ENCODE measurements around the gene ZC3H15.
A peak's percentile ranks its signal among the peaks of the same experiment; 100 is the strongest.
"Not testable (repeated sequence)": the region's sequence is repeated elsewhere in the genome, so short reads cannot be mapped to it uniquely, and the experiment has no call there.

Gene ZC3H15

GRCh38 chr2:186485871-186486650 is at the start of gene ZC3H15:
TSS of gene ZC3H15 (plus strand) at chr2:186486260. CDS start at chr2:186486383, 123 bp downstream.
- peak; percentile 97 for DNase-seq (ENCODE audit: low spot score)

DNA sequence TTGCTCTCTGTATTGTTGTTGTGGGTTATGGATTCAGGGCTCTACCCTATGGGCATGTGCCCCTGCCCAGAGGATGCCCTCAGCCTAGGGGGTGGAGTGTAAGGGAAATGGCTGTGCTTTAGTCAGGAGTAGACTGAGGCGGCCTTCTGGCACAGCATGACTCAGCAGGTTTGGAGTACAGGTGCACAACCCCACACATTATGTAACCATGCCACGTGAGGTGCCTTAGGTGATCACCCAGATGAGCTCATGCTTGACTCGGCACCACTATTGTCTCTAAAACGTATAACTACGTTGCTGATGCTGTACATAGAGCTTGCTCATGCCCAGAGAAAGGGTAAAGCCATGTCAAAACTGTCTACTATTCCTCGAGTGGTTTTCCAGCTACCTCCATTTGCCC is 48.3 kb upstream of the ZC3H15 start:
- DNase-seq (ENCODE audit: low spot score), result no peak

GRCh38 chr2:186439673-186440095 is 46.4 kb upstream of the ZC3H15 start:
- DNase-seq (ENCODE audit: low spot score), result not testable (repeated sequence)

DNA sequence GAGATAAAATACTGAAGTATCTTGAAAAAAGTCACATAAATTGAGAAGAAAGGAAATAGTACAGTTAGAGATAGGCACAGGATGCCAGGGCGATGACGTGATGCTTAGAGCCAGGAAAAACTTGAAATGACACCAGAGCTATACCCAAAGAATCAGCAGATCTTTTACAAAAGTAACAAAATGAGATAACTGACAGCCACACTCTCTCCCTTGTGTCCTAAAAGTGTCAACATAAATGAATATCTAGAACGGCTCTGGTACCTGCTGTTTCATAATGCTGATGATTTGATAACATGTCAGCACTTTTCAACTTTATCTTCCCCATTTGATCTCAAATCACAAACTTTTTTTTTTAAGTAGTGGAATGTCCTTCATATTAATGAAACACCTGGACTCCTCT is 45.6 kb upstream of the ZC3H15 start:
- no peak for DNase-seq (ENCODE audit: low spot score)

- DNase-seq (ENCODE audit: low spot score), result no peak
Measured at GRCh38 chr2:186442885-186443284, 43.2 kb upstream of the ZC3H15 start.

- no peak for DNase-seq (ENCODE audit: low spot score)
Measured at GRCh38 chr2:186443851-186444250, 42.2 kb upstream of the ZC3H15 start.

DNA sequence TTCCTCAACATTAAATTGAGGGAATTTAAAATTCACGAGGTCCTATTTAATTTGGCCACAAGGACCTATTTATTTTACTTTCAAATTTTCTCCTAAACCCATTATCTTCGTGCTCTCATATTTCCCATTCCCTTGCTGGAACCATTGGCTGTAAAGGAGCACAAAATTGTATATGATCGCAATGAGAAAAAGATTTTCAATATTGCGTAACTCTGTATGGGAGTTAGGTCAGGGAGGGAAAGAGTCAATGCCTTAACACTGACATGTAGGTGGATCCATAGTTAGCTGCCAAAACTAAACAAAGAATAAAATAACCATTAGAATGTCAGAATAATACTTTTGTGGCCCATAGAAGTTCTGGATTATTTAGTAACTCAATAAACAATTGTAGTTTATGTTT is 40.6 kb upstream of the ZC3H15 start:
- no peak for DNase-seq (ENCODE audit: low spot score)

DNA sequence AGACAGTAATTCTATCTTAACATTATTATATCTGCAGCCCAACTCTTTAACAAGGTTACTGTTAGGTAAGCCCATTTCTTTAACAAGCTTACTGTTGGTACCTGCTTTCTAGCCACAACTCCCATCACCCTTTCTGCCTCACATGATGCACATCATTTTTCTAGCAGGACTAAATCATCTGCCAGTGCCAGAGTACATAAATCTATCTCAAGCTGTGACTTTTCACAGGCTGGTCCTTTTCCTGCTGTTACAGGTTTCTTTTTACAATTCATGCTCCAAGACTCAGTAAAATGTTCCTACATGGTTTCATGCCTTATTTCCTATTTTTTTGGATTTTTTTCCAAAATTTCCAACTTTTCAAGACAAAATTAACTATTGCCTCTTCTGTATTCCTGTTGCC is 30.4 kb upstream of the ZC3H15 start:
- no peak for DNase-seq (ENCODE audit: low spot score)

GRCh38 chr2:186456941-186457340 is 29.1 kb upstream of the ZC3H15 start:
- no peak for DNase-seq (ENCODE audit: low spot score)

- DNase-seq (ENCODE audit: low spot score), result no peak
Measured at GRCh38 chr2:186457908-186458307, 28.2 kb upstream of the ZC3H15 start.

GRCh38 chr2:186459009-186459408 is 27.1 kb upstream of the ZC3H15 start:
- DNase-seq (ENCODE audit: low spot score), result no peak

DNA sequence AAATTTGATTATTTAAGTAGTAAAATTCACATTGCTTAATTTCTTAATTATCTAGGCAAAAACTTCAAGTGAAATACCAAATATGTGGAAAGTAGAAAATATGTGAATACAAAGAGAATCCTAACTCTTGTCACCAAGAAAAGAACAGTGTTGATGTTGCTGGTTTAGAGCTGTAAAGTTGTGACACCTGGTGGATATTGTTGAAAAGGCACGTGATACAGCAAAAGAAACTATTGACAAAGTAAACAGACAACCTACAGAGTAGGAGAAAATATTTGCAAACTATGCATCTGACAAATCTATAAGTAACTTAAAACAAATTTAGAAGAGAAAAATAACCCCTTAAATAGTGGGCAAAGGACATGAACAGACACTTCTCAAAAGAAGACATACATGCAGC is 25.6 kb upstream of the ZC3H15 start:
- DNase-seq (ENCODE audit: low spot score), result no peak

DNA sequence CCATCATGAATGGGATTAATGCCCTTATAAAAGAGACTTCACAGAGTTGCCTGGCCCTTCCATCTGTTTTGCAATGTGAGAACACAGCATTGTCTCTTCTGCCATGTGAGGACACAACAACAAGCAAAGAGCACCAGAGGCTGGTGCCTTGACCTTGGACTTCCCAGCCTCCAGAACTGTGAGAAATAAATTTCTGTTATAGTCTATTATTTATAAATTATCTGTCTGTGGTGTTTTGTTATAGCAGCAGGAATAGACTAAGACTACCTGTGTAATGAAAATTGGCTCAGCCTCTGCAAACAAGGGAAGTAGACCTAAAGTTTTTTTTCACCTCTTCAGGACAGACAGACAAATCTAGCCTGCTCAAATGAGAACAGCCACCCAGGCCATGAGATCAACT is 19.3 kb upstream of the ZC3H15 start:
- no peak for DNase-seq (ENCODE audit: low spot score)

- no peak for DNase-seq (ENCODE audit: low spot score)
Measured at GRCh38 chr2:186467421-186467820, 18.6 kb upstream of the ZC3H15 start.

DNA sequence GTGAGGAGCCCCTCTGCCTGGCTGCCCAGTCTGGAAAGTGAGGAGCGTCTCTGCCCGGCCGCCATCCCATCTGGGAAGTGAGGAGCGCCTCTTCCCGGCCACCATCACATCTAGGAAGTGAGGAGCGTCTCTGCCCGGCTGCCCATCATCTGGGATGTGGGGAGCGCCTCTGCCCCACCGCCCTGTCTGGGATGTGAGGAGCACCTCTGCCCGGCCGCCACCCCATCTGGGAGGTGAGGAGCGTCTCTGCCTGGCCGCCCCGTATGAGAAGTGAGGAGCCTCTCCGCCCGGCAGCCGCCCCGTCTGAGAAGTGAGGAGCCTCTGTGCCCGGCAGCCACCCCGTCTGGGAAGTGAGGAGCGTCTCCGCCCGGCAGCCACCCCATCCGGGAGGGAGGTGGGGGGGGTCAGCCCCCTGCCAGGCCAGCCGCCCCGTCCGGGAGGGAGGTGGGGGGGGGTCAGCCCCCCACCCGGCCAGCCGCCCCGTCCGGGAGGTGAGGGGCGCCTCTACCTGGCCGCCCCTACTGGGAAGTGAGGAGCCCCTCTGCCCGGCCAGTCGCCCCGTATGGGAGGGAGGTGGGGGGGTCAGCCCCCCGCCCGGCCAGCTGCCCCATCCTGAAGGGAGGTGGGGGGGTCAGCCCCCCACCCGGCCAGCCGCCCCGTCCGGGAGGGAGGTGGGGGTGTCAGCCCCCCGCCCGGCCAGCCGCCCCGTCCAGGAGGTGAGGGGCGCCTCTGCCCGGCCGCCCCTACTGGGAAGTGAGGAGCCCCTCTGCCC is 13.2 kb upstream of the ZC3H15 start:
- not testable (repeated sequence) for DNase-seq (ENCODE audit: low spot score)

GRCh38 chr2:186474239-186474638 is 11.8 kb upstream of the ZC3H15 start:
- not testable (repeated sequence) for DNase-seq (ENCODE audit: low spot score)

DNA sequence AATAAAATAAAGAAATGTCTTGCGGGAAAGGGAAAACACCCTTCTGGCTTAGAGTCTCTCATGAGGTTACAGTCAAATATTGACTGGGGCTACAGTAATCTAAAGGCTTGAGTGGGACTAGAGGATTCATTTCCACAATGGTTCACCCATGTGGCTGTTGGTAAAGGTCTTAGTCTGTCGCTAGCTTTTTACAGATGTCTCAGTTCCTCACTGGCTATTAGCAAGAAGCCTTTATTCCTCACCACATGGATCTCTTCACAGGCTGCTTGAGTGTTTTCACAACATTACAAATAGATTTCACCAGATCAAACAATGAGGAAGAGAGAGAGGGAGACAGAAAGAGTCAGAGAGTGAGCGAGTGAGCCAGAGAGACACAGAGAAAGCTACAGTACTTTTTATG is 8.3 kb upstream of the ZC3H15 start:
- no peak for DNase-seq (ENCODE audit: low spot score)

GRCh38 chr2:186480991-186481390 is 5.1 kb upstream of the ZC3H15 start:
- no peak for DNase-seq (ENCODE audit: low spot score)

DNA sequence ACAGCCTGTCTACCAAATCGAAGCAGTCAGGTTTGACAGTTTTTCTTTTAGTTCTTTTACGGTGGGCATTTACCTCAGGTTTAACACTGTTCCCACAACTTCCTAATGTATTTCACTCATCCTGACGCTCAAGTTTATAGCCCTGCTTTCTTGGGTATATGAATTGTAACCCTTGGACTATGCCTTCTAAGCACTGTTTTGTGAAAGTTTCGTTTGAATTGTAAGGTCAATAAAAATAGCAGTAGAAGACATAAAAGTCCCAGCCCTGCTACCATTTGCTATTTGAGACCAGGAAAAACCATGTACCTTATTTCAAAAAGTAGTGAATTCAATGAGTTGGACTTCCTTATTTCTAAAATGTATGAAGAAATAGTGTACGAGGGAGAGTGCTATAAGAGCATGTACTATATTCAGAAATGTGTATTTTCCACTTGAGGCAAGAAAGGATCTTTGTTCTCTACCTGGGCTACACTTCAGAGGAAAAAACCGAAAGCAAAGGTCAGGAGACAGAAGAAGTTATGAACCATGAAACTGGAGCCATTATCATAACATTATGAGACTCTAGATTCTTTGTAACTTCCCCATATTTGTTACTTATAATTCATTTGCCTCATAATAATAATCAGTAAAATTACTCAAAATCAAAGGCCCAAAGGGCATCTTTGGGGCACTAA is 1.9 kb upstream of the ZC3H15 start:
- DNase-seq (ENCODE audit: low spot score), result no peak

DNA sequence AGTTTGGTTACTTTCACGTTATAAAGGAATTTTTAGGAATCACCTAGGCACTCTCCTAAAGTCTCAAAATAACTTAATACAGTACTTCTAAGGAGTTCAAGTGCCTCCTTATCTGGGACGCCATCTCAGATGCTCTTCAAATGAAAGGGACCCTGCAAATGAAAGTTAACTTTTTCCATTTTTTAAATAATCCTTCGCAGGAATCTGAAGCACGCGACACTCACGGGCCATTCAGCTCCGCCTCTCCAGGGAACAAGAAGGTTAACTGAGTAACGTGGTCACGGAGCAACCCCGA is 537 bp upstream of the ZC3H15 start:
- DNase-seq (ENCODE audit: low spot score), result no peak

- DNase-seq (ENCODE audit: low spot score), result no peak
Measured at GRCh38 chr2:186486651-186487647, 889 bp downstream of the ZC3H15 start.

GRCh38 chr2:186493564-186494085 is 7.6 kb downstream of the ZC3H15 start:
- no peak for DNase-seq (ENCODE audit: low spot score)
